ENCODE data around the gene PLET1.
"Not testable (repeated sequence)": the region's sequence is repeated elsewhere in the genome, so short reads cannot be mapped to it uniquely, and the experiment has no call there.

PLET1 gene

GRCh38 chr11:112206071-112206470, 54.6 kb downstream of the PLET1 start:
- no peak for DNase-seq

GRCh38 chr11:112200252-112200651, 60.4 kb downstream of the PLET1 start:
- no peak for DNase-seq

GRCh38 chr11:112199101-112199500, 61.6 kb downstream of the PLET1 start:
- not testable (repeated sequence) for DNase-seq

Measured in activated naive CD4-positive, alpha-beta T cell (primary cell).